ENCODE data around the gene BICD2. TPM values are rescaled to one million over a fixed set of nuclear protein-coding genes. Genes with fewer than 3 reads are reported as not detected.

Gene BICD2
- total and polyA plus RNA-seq, 2 of the 8 experiments (the other 6 are each of a cell fraction or from before 2014, with no cell fraction given) = 6.6 to 22.8 TPM

DNA sequence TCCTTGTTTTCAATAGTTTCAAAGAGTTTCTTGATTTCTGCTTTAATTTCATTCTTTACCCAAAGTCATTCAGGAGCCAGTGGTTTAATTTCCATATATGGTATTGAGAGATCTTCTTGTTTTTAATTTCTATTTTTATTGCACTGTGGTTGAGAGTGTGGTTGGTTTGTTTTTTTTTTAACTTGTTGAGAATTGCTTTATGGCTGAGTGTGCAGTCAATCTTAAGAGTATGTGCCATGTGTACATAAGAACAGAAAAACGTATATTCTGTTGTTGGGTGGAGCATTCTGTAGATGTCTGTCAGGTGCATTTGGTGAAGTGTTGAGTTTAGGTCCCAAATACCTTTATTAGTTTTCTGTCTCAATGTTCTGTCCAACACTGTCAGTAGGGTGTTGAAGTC is 68.0 kb downstream of the BICD2 start:
- no peaks in the 10 kb centered on the region for H3K4me1 ChIP-seq (replicated peaks in 1 of 4; ENCODE audit: control insufficient read depth in 3 of 4, insufficient read depth in 4 of 4, low read length in 3 of 4)
- H3K27ac ChIP-seq (ENCODE audit: low read depth, low read length) = no peak overlapping the region
- no peaks in the 10 kb centered on the region for H3K79me2 ChIP-seq (ENCODE audit: control insufficient read depth in 1 of 2, insufficient read depth in 2 of 2, low read length in 2 of 2)
- no peak overlapping the region for H3K14ac ChIP-seq (ENCODE audit: insufficient read length)
- H3K23ac ChIP-seq (ENCODE audit: insufficient read length) = no peak overlapping the region
- H3K9ac ChIP-seq (replicated peaks in 1 of 4; ENCODE audit: extremely low read depth in 1 of 4, low read depth in 3 of 4, low read length in 3 of 4) = no peak overlapping the region
- H3K18ac ChIP-seq (ENCODE audit: extremely low read depth, low read length) = no peak overlapping the region
- POLR2A ChIA-PET (ENCODE audit: partially characterized antibody) = no interaction called here
- no peaks in the 10 kb centered on the region for H3K36me3 ChIP-seq (ENCODE audit: control insufficient read depth in 2 of 4, insufficient read depth in 4 of 4, low read length in 3 of 4)
- no peak overlapping the region for H4K5ac ChIP-seq (ENCODE audit: insufficient read length, low read depth, low read length)
- H3K4me2 ChIP-seq (ENCODE audit: insufficient read depth in 1 of 2, low read depth in 2 of 2, low read length in 2 of 2) = no peak overlapping the region
- no peak for FAIRE-seq
- no peak overlapping the region for H2AFZ ChIP-seq (ENCODE audit: low read length)
- H3K79me1 ChIP-seq (ENCODE audit: low read depth, low read length) = no peaks in the 10 kb centered on the region
- no peak overlapping the region for H2BK20ac ChIP-seq (ENCODE audit: low read length)
- H2BK15ac ChIP-seq (ENCODE audit: low read length) = no peak overlapping the region
- no peak for DNase-seq (ENCODE audit: low read depth in 1 of 2, low spot score in 2 of 2)
- 79% methylated on average over 1 of the region's 1 CpG; no CpG with 5 or more reads in 1 of the 2 experiments for WGBS, 2 experiments (ENCODE audit: extremely low coverage in 1 of 2, insufficient coverage in 1 of 2, insufficient read length in 1 of 2, insufficient replicate concordance in 2 of 2, low coverage in 1 of 2, low lambda C conversion rate in 2 of 2, missing lambda C conversion rate in 1 of 2)
- peaks cover 7% of the 10 kb centered on the region in 2 experiments; a peak in 3 of 4 replicates for H3K9me3 ChIP-seq (ENCODE audit: insufficient read depth in 2 of 2, low read depth in 1 of 2, low read length in 1 of 2)
- TF ChIP-seq CEBPB (IDR thresholded peaks at IDR 0.05; ENCODE audit: low read depth, low read length) (no peak), BCL11A (IDR thresholded peaks at IDR 0.05; ENCODE audit: low read depth in 2 of 2, low read length in 2 of 2) (no peak), TAF1 (IDR thresholded peaks at IDR 0.05; ENCODE audit: low read depth, low read length) (no peak), EZH2 (IDR thresholded peaks at IDR 0.05; ENCODE audit: low read depth, low read length, severe bottlenecking) (no peak), CBX8 (IDR thresholded peaks at IDR 0.05; ENCODE audit: borderline replicate concordance, low read depth, low read length) (no peak), CTCF (IDR thresholded peaks at IDR 0.05; ENCODE audit: control extremely low read depth in 1 of 3, insufficient read depth in 1 of 3, low read depth in 1 of 3, low read length in 3 of 3) (no peak)
- no peak overlapping the region for H2AK5ac ChIP-seq (ENCODE audit: low read depth, low read length)
- no peaks in the 10 kb centered on the region for H3K23me2 ChIP-seq (ENCODE audit: low read depth, low read length)
- no peak overlapping the region for H2BK12ac ChIP-seq (ENCODE audit: low read depth, low read length)
- H4K8ac ChIP-seq (ENCODE audit: extremely low read depth, insufficient read depth, low read length) = no peak overlapping the region
- H3K27me3 ChIP-seq (replicated peaks in 1 of 4; ENCODE audit: control insufficient read depth in 3 of 4, extremely low read depth in 1 of 4, insufficient read depth in 3 of 4, low read length in 3 of 4) = no peaks in the 10 kb centered on the region
- H2BK5ac ChIP-seq (ENCODE audit: low read depth, low read length) = no peak overlapping the region
- no peak overlapping the region for H2BK120ac ChIP-seq (replicated peaks; ENCODE audit: low read depth, low read length)
- H3K4me3 ChIP-seq (ENCODE audit: extremely low read depth in 1 of 4, insufficient read depth in 2 of 4, low read depth in 3 of 4, low read length in 4 of 4) = no peak overlapping the region
- H3K56ac ChIP-seq (replicated peaks; ENCODE audit: insufficient read length, low read depth, low read length) = no peak overlapping the region
- no peak overlapping the region for H4K91ac ChIP-seq (replicated peaks; ENCODE audit: insufficient read length, low read length)
- no peak overlapping the region for H3K4ac ChIP-seq (replicated peaks; ENCODE audit: insufficient read length, low read depth, low read length)
- no peaks in the 10 kb centered on the region for H4K20me1 ChIP-seq (replicated peaks in 1 of 2; ENCODE audit: control insufficient read depth in 1 of 2, insufficient read depth in 2 of 2, low read length in 2 of 2)
- CTCF ChIA-PET (ENCODE audit: partially characterized antibody) = no interaction called here

All from H1 (cell line).